PC-3 (cell line): ENCODE data around the gene ARHGDIG. TPM values are rescaled to one million over a fixed set of nuclear protein-coding genes. Genes with fewer than 3 reads are reported as not detected.

Experiments
- ATAC-seq: fragments of 200-7000 bp; cut with Tn5 transposase; 2 replicates; pipeline ENCODE4 v1.9.1; 2020; ENCODE audit warnings: mild to moderate bottlenecking, moderate library complexity
- Bru-seq: library from RNA; stranded (reverse); fragments of 400-500 nt; gene quantifications from one replicate; lab custom pipeline; 2021; lab: Mats Ljungman, UMichigan
- BruChase-seq, 2 experiments: library from RNA; stranded (reverse); fragments of 400-500 nt; gene quantifications; one replicate each; lab custom pipeline; 2021; lab: Mats Ljungman, UMichigan
- BruUV-seq: library from RNA; stranded (reverse); fragments of 400-500 nt; replicated peaks from 2 replicates; lab custom pipeline; 2021; lab: Mats Ljungman, UMichigan
- CTCF ChIA-PET: fragments of 300-600 bp; sonication (Branson Sonifier 250); formaldehyde crosslinking; loops from one replicate; lab custom pipeline; 2022; ENCODE audit warnings: antibody characterized with exemption; lab: Charles Lee
- POLR2A ChIA-PET: fragments of 300-600 bp; sonication (Branson Sonifier 250); formaldehyde crosslinking; loops from one replicate; lab custom pipeline; 2022; ENCODE audit warnings: antibody characterized with exemption; ENCODE audit not compliant: unreplicated experiment; lab: Charles Lee
- DNase-seq: peaks from one replicate; pipeline ENCODE4 v3.0.0-alpha.2; 2015
- H2AFZ ChIP-seq: fragments of 300-600 bp; sonication (generic); 2 replicates; pipeline ENCODE4 v1.6.0; 2016; ENCODE audit warnings: antibody characterized with exemption, low read length
- H3F3A ChIP-seq: fragments of 300-600 bp; sonication (generic); one replicate; pipeline ENCODE4 v1.6.0; 2017; ENCODE audit warnings: antibody characterized with exemption, low read length, control low read depth, mild to moderate bottlenecking; ENCODE audit not compliant: unreplicated experiment
- H3K27ac ChIP-seq: fragments of 300-600 bp; sonication (generic); 2 replicates; pipeline ENCODE4 v1.5.1; 2016; ENCODE audit warnings: mild to moderate bottlenecking, low read length
- H3K27me3 ChIP-seq: fragments of 300-600 bp; sonication (generic); 2 replicates; pipeline ENCODE4 v1.6.1; 2016; ENCODE audit warnings: low read length, mixed read lengths
- H3K36me3 ChIP-seq: fragments of 300-600 bp; sonication (generic); 2 replicates; pipeline ENCODE4 v1.6.1; 2016; ENCODE audit warnings: low read depth, mixed run types, low read length, mixed read lengths
- H3K4me1 ChIP-seq: fragments of 300-600 bp; sonication (generic); 2 replicates; pipeline ENCODE4 v1.5.1; 2016; ENCODE audit warnings: low read length; ENCODE audit not compliant: insufficient read depth
- H3K4me2 ChIP-seq: fragments of 300-600 bp; sonication (generic); 2 replicates; pipeline ENCODE4 v1.6.0; 2016; ENCODE audit warnings: low read length
- H3K4me3 ChIP-seq: fragments of 300-600 bp; sonication (generic); 2 replicates; pipeline ENCODE4 v1.5.1; 2016; ENCODE audit warnings: mild to moderate bottlenecking, low read length, mixed read lengths
- H3K79me2 ChIP-seq: fragments of 300-600 bp; sonication (generic); 2 replicates; pipeline ENCODE4 v1.6.1; 2017; ENCODE audit warnings: low read length, mixed read lengths
- H3K9ac ChIP-seq: fragments of 300-600 bp; sonication (generic); 2 replicates; pipeline ENCODE4 v1.6.0; 2016; ENCODE audit warnings: mild to moderate bottlenecking, low read length
- H3K9me2 ChIP-seq: fragments of 300-600 bp; sonication (generic); replicated peaks from 2 replicates; pipeline ENCODE4 v1.6.1; 2016; ENCODE audit warnings: mixed run types, low read length, mixed read lengths
- H3K9me3 ChIP-seq: fragments of 300-600 bp; sonication (generic); 2 replicates; pipeline ENCODE4 v1.6.1; 2016; ENCODE audit warnings: low read length, mixed read lengths
- H4K20me1 ChIP-seq: fragments of 300-600 bp; sonication (generic); 2 replicates; pipeline ENCODE4 v1.6.1; 2016; ENCODE audit warnings: low read length, mixed read lengths
- EZH2 ChIP-seq: fragments of 300-600 bp; sonication (generic); IDR thresholded peaks from one replicate; pipeline ENCODE4 v1.6.1; 2017; ENCODE audit warnings: antibody characterized with exemption, mild to moderate bottlenecking, low read length; ENCODE audit not compliant: unreplicated experiment
- EZH2phosphoT487 ChIP-seq: fragments of 300-600 bp; sonication (generic); IDR thresholded peaks from 2 replicates; pipeline ENCODE4 v1.6.1; 2018; ENCODE audit warnings: mild to moderate bottlenecking, antibody characterized with exemption, low read length, borderline replicate concordance
- intact Hi-C: fragments of 100-400 bp; cut with micrococcal nuclease; formaldehyde crosslinking; loops from 2 replicates; pipeline ENCODE4 v1.9.0; 2023
- long read RNA-seq: library from polyadenylated mRNA; unstranded; transcript quantifications from one replicate; pipeline ENCODE4 v2.0.0, GENCODE V29; 2021; ENCODE audit not compliant: unreplicated experiment
- total RNA-seq: library from RNA; depleted of rRNA; stranded (reverse); fragments of >200 nt; gene quantifications from 2 replicates; pipeline ENCODE4 v1.2.3, GENCODE V29; 2014; rRNA removed
- TF ChIP-seq, protein P1 (sequence below): fragments of 300-600 bp; sonication (generic); conservative IDR thresholded peaks from 2 replicates; pipeline ENCODE4 v1.5.1; 2017; ENCODE audit warnings: antibody characterized with exemption, low read depth, mild to moderate bottlenecking, low read length

Gene ARHGDIG
- 0.35 TPM in 1 of 2 replicates, not detected in the other for total RNA-seq
- not detected for Bru-seq, nascent RNA
- BruChase-seq, experiment 1, labeled RNA remaining after a 6-hour chase: percentile 21 among the genes with signal in this experiment
- percentile 24 among the genes with signal in this experiment for BruChase-seq, experiment 2, labeled RNA remaining after a 2-hour chase
- long read RNA-seq: 0 reads

DNA sequence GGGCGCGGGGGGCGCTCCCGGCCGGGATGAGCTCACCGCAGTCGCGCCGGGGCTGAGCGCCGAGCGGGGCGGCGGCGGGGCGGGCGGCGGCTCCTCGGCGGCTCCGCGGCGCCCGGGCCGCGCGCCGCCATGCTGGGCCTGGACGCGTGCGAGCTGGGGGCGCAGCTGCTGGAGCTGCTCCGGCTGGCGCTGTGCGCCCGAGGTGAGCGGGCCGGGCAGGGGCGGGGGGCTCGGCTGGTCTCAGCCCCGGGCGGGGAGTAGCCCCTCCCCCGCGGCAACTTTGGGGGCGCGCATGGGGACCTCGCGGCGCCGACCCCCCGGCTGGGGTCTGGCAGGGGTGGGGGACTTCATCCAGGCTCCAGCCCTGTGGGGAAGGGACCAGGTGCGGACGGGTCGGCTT is at the start of gene ARHGDIG:
Gene ARHGDIG, plus strand, starts transcription at position 40 of the 400 bp plus-strand sequence. Its CDS starts 90 bp downstream, at position 130.
- BruUV-seq: no TSS peak
- TF ChIP-seq, protein P1, sequence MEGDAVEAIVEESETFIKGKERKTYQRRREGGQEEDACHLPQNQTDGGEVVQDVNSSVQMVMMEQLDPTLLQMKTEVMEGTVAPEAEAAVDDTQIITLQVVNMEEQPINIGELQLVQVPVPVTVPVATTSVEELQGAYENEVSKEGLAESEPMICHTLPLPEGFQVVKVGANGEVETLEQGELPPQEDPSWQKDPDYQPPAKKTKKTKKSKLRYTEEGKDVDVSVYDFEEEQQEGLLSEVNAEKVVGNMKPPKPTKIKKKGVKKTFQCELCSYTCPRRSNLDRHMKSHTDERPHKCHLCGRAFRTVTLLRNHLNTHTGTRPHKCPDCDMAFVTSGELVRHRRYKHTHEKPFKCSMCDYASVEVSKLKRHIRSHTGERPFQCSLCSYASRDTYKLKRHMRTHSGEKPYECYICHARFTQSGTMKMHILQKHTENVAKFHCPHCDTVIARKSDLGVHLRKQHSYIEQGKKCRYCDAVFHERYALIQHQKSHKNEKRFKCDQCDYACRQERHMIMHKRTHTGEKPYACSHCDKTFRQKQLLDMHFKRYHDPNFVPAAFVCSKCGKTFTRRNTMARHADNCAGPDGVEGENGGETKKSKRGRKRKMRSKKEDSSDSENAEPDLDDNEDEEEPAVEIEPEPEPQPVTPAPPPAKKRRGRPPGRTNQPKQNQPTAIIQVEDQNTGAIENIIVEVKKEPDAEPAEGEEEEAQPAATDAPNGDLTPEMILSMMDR: no peak
- TF ChIP-seq EZH2 (no peak), EZH2phosphoT487 (no peak)
- ChIA-PET CTCF (no interaction called here), POLR2A (no interaction called here)
- ATAC-seq (no peak), DNase-seq (no peak)
- H3F3A ChIP-seq: no peaks in the 10 kb centered on the region
- H3K4me3 ChIP-seq: no peak within 1 kb of the TSS
- no peaks in the 10 kb centered on the region for H3K4me1 ChIP-seq
- no peaks in the 10 kb centered on the region for H3K9me2 ChIP-seq
- no peak within 1 kb of the TSS for H3K9ac ChIP-seq
- H3K27me3 ChIP-seq: peaks cover 11% of the 10 kb centered on the region
- no peak within 1 kb of the TSS for H3K27ac ChIP-seq
- intact Hi-C loops: no loop called here
- H3K36me3 ChIP-seq: no peaks in the 10 kb centered on the region
- no peaks in the 10 kb centered on the region for H3K79me2 ChIP-seq
- H2AFZ ChIP-seq: no peak within 1 kb of the TSS
- H3K4me2 ChIP-seq: no peak within 1 kb of the TSS
- H3K9me3 ChIP-seq: no peaks in the 10 kb centered on the region
- H4K20me1 ChIP-seq: no peaks in the 10 kb centered on the region

DNA sequence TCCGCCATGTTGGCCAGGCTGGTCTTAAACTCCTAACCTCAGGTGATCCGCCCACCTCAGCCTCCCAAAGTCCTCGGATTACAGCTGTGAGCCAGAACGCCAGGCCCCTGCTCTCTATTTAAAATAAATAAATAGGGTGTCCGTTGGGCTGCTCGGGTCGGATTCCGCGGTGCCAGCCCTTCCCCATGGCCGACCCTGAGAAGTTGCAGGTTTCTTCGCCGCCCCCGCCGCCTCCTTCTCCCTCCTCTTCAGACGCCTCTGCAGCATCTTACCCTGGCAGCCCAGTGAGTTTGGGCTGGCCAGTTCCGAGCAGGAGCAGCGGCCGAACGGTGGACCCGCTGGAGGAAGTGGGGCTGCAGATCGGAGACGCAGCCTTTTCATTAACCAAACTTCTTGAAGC is 49.4 kb upstream of the ARHGDIG start:
- no peaks in the 10 kb centered on the region for H3K9me2 ChIP-seq
- no peaks in the 10 kb centered on the region for H3K9me3 ChIP-seq
- DNase-seq: no peak
- no TSS peak for BruUV-seq
- POLR2A ChIA-PET: no interaction called here
- no peak overlapping the region for H2AFZ ChIP-seq
- no peak overlapping the region for H3K27ac ChIP-seq
- no peak overlapping the region for H3K4me3 ChIP-seq
- TF ChIP-seq EZH2phosphoT487 (no peak), EZH2 (no peak)
- TF ChIP-seq, protein P1: no peak
- no peak overlapping the region for H3K9ac ChIP-seq
- H4K20me1 ChIP-seq: peaks cover 28% of the 10 kb centered on the region
- peaks cover 23% of the 10 kb centered on the region for H3K4me1 ChIP-seq
- H3K27me3 ChIP-seq: no peaks in the 10 kb centered on the region
- no peaks in the 10 kb centered on the region for H3F3A ChIP-seq
- intact Hi-C loops: no loop called here
- peaks cover 17% of the 10 kb centered on the region for H3K36me3 ChIP-seq
- CTCF ChIA-PET: no interaction called here
- peaks cover 33% of the 10 kb centered on the region for H3K79me2 ChIP-seq
- no peak for ATAC-seq
- H3K4me2 ChIP-seq: no peak overlapping the region
